ENCODE data around the gene FOXL3.
"Not testable (repeated sequence)": the region's sequence is repeated elsewhere in the genome, so short reads cannot be mapped to it uniquely, and the experiment has no call there.

The FOXL3 gene

GRCh38 chr7:286266-286665 is 3.7 kb upstream of the FOXL3 start:
- DNase-seq (ENCODE audit: low read depth in 2 of 3, low spot score in 2 of 3) = no peak

GRCh38 chr7:288671-289101 is 1.3 kb upstream of the FOXL3 start:
- no peak for DNase-seq (ENCODE audit: low read depth in 2 of 3, low spot score in 2 of 3)

GRCh38 chr7:289209-289755 is 688 bp upstream of the FOXL3 start:
- DNase-seq (ENCODE audit: low read depth in 2 of 3, low spot score in 2 of 3) = no peak

- no peak for DNase-seq (ENCODE audit: low read depth in 2 of 3, low spot score in 2 of 3)
Observed at GRCh38 chr7:290554-291372, 793 bp downstream of the FOXL3 start.

- no peak for DNase-seq (ENCODE audit: low read depth in 2 of 3, low spot score in 2 of 3)
Observed at GRCh38 chr7:291373-292092, 1.6 kb downstream of the FOXL3 start.

GRCh38 chr7:292226-292625 is 2.3 kb downstream of the FOXL3 start:
- DNase-seq (ENCODE audit: low read depth in 2 of 3, low spot score in 2 of 3) = no peak

- no peak for DNase-seq (ENCODE audit: low read depth in 2 of 3, low spot score in 2 of 3)
Observed at GRCh38 chr7:292826-293225, 2.9 kb downstream of the FOXL3 start.

- DNase-seq (ENCODE audit: low read depth in 2 of 3, low spot score in 2 of 3) = no peak
Observed at GRCh38 chr7:293681-294439, 3.9 kb downstream of the FOXL3 start.

GRCh38 chr7:294440-295154 is 4.6 kb downstream of the FOXL3 start:
- no peak for DNase-seq (ENCODE audit: low read depth in 2 of 3, low spot score in 2 of 3)

GRCh38 chr7:295155-296154 is 5.5 kb downstream of the FOXL3 start:
- DNase-seq (ENCODE audit: low read depth in 2 of 3, low spot score in 2 of 3) = no peak

- no peak for DNase-seq (ENCODE audit: low read depth in 2 of 3, low spot score in 2 of 3)
Observed at GRCh38 chr7:296373-296945, 6.5 kb downstream of the FOXL3 start.

GRCh38 chr7:297141-297540 is 7.2 kb downstream of the FOXL3 start:
- DNase-seq (ENCODE audit: low read depth in 2 of 3, low spot score in 2 of 3) = not testable (repeated sequence)

GRCh38 chr7:297611-298374 is 7.8 kb downstream of the FOXL3 start:
- DNase-seq (ENCODE audit: low read depth in 2 of 3, low spot score in 2 of 3) = no peak

- no peak for DNase-seq (ENCODE audit: low read depth in 2 of 3, low spot score in 2 of 3)
Observed at GRCh38 chr7:298375-298702, 8.4 kb downstream of the FOXL3 start.

GRCh38 chr7:298743-299142 is 8.8 kb downstream of the FOXL3 start:
- DNase-seq (ENCODE audit: low read depth in 2 of 3, low spot score in 2 of 3) = no peak

GRCh38 chr7:299169-299568 is 9.2 kb downstream of the FOXL3 start:
- DNase-seq (ENCODE audit: low read depth in 2 of 3, low spot score in 2 of 3) = no peak

- no peak for DNase-seq (ENCODE audit: low read depth in 2 of 3, low spot score in 2 of 3)
Observed at GRCh38 chr7:299628-300027, 9.7 kb downstream of the FOXL3 start.

GRCh38 chr7:300048-300447 is 10.1 kb downstream of the FOXL3 start:
- no peak for DNase-seq (ENCODE audit: low read depth in 2 of 3, low spot score in 2 of 3)

Data from activated CD8-positive, alpha-beta memory T cell treated with anti-CD3 and anti-CD28 coated beads for 48 hours (primary cell).